Ovary (tissue), 3 donors: ENCODE results near the gene CLTB.

Source experiments
- CTCF ChIP-seq, 3 donors: fragments of 450-650 bp in 2 of 3; fragments of 200-600 bp in 1 of 3; IDR thresholded peaks; one replicate each; pipeline versions ENCODE4 v1.5.1 to v1.8.0; 2016 to 2022; ENCODE audit warnings: antibody characterized with exemption in 3 of 3, mild to moderate bottlenecking in 1 of 3
- EP300 ChIP-seq: sonication (generic); formaldehyde crosslinking; IDR thresholded peaks from one replicate; pipeline ENCODE4 v1.6.1; 2017; ENCODE audit warnings: antibody characterized with exemption
- POLR2A ChIP-seq: fragments of 450-650 bp; IDR thresholded peaks from one replicate; pipeline ENCODE4 v1.6.1; 2017; ENCODE audit warnings: antibody characterized with exemption, mild to moderate bottlenecking, moderate library complexity
- donor health status: DM: no; HTN: no; CAD: no.

- TF ChIP-seq POLR2A: no peak
- no peak for TF ChIP-seq CTCF (IDR thresholded peaks at IDR 0.05)
- TF ChIP-seq EP300: no peak
Measured at GRCh38 chr5:176379881-176380280, 36.5 kb downstream of the CLTB start.
